SKM-1 treated with dmso at 0.1 percent for 144 hours (cell line): ENCODE data around the gene CSF1R.
A peak's percentile ranks its signal among the peaks of the same experiment; 100 is the strongest.
"Not testable (repeated sequence)": the region's sequence is repeated elsewhere in the genome, so short reads cannot be mapped to it uniquely, and the experiment has no call there.

ENCODE experiments used
- DNase-seq: peaks from one replicate; lab custom pipeline; 2025; ENCODE audit not compliant: unreplicated experiment; lab: John Stamatoyannopoulos, UW

The CSF1R gene

DNA sequence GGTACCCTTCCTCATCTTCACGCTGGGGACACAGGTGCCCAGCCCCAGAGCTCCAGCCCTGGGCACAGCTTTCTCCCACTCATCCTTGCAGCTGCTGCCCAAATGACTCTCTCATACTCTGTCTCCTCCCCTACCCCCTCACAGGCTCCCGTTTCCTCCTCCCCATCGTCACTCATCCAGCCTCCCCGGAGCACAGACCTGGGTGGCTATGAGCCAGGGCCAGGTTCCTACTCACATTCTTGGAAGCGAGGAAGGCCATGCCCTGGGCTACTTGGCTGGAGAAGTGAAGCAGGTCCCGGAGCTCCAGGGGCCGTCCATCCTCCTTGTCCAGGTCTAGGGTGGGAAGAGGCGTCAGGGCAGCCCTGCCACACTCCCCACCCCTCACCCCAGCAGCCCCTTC lies 29.3 kb downstream of the CSF1R start:
- no peak for DNase-seq

DNA sequence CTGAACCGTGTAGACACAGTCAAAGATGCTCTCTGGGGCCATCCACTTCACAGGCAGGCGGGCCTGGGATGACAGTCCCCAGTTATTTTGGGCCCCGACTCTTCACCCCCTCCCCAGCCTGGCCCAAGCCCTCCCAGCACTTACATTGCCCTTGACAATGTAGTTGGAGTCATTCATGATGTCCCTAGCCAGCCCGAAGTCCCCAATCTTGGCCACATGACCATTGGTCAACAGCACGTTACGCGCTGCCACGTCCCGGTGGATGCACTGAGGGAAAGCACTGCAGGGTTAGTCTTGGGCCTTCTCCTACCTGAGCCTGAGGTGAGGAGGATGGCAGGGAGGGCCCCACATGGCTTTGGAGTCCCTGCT lies 30.3 kb downstream of the CSF1R start:
- no peak for DNase-seq

DNA sequence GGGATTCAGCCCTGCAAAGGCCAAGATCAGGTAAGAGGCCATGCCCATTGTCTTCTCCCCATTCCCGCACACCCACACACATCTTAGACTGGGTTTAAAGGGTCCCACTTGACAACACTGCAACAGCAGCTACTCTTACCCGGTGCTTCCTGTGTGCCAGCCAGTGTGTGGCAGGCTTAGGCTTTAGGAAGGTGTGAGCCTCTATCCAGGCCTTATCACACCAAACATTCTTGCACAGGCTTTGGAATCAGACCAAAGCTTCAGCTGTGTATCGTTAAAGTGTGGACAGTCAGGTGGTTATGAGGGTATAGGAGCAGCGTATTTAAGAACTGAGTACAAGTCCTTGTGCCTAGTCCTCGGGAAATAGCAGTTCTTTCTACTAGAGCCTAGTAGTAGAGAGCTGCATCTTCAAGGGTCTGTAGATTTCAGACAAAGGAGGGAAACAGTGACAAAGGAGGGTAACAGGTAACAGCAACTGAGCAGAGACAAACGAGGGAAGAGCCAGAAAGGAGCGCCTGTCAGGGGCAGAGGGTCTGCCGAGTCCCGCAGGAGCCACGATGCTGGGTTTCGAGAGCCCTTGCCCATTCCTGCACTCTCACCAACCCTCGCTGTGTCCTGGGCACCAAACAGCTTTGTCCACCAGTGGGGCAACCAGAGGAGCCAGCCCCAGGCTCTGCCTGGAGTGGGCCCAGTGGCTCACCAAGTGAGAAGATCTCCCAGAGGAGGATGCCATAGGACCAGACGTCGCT lies 30.9 kb downstream of the CSF1R start:
- DNase-seq: no peak

DNA sequence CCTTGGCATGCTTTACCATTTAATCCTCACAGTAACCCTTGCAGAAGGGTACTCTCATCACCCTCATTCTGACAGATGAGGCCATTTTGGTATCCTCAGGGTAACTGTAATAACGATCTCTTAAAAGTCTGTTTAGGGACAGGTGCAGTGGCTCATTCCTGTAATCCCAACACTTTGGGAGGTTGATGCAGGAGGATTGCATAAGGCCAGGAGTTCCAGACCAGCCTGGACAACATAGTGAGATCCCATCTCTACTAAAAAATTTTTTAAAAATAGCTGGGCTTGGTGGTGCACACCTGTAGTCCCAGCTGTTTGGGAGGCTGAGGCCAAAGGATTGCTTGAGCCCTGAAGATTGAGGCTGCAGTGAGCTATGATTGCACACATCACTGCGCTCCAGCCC lies 31.8 kb downstream of the CSF1R start:
- DNase-seq: no peak

DNA sequence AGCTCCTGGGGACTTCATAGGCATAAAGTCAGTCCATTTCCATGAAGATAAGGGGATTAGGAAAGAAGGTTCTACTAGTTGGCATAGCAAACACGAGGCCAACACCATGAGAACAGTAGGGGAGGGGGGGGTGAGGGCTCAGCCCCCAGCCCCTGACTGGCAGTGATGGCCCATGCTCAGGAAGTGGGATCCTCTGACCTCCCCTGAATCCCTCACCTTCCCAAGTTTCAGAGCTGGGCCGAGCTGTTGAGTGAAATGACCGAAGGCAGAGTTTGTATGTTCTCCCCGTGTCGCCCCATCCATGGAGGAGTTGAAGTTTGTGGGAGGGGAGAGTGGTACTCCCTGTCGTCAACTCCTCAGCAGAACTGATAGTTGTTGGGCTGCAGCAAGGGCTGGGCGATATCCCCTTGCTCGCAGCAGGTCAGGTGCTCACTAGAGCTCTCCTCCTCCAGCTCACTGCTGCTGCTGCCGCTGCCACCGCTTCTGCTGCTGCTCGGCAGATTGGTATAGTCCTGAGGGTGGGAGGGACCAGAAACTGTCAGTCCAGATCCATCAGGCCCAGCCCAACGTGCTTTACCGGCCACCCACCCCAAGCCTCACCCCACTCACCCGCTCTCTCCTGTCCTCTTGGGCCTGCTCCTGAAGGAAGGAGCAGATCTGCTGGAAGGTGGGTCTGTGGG lies 32.5 kb downstream of the CSF1R start:
- DNase-seq: no peak

DNA sequence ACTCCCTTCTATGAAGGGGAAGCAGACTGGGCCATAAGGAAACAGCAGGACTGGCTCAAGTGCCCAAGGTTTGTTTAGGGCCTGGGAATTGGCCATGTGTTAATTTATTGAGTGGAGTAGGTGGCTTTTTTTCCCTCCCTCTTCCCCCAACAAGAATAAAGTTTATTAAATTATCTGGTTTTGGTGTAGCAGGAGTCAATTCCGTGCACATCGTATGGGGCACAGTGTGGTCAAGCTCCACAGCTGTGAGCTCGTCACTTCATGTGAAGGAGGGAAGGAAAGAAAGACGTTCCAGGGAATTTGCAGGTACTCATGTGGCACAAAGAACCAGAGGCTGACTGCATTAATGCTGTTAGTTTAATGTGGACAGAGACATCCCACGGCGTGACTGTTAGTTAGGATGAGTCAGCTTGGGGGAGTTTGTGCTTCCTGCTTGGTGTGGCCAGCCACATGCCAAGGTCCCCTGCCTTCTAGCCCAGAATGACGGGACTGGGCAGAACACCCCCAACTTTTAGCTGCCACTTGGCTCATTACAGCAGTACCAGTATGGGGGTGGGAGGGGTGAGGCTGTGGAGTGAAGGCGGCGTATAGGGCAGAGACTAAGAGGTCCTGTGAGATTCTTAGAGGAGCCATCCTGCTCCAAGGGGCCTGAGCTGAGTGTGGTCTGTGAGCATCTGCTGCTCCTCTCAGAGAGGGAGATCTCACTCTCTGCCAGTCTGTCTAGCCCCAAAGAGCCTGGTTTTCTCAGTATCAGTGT lies 33.2 kb downstream of the CSF1R start:
- no peak for DNase-seq

DNA sequence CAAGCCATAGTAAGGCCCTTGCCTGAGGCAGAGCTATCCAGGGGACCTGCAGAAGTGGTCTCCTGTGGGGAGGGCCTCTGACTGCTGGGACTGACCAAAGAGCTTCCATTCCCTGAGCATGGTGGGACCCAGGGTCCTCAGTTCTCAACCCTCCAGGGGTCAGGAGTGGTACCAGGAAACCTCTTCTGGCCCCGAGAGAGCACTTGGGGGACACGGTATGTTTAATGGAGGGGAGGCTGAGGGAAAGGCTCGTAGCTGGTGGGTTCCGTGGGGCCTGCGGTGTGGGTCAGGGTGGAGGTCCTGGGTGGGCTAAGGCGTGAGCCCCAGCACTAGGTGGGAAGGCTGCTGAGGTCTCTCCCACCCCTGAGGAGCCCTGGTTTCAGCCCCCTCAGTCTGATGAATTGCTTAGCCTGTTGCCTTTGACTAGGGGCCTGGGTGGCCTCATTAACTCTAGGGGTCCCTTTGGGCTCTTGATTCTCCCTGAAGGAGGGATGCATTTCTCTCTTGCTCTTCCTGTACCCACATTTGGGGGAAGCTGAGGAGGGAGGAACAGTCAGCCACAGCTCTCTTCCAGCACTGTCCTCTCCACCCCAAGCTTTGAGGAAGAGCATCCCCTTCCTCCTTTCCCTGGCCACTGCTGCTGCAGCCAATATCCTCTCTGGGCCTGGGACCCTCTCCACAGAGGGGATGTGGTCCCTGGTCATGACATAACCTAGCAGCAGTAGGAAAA lies 34.0 kb downstream of the CSF1R start:
- DNase-seq: no peak

DNA sequence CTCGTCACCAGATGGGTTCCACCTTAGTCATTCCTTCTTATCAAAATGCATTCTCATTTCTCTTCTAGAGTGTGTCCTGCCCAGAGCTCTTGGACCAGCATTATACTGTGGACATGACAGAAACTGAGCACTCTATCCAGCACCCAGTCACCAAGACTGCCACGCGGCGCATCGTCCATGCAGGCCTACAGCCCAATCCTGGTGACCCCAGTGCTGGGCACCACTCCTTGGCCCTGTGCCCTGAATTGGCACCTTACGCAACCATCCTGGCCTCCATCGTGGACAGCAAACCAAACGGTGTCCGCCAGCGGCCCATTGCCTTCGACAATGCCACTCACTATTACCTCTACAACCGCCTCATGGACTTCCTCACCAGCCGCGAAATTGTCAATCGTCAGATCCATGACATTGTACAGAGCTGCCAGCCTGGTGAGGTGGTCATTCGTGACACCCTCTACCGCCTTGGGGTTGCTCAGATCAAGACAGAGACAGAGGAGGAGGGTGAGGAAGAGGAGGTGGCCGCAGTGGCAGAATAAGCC lies 34.6 kb downstream of the CSF1R start:
- DNase-seq: no peak

DNA sequence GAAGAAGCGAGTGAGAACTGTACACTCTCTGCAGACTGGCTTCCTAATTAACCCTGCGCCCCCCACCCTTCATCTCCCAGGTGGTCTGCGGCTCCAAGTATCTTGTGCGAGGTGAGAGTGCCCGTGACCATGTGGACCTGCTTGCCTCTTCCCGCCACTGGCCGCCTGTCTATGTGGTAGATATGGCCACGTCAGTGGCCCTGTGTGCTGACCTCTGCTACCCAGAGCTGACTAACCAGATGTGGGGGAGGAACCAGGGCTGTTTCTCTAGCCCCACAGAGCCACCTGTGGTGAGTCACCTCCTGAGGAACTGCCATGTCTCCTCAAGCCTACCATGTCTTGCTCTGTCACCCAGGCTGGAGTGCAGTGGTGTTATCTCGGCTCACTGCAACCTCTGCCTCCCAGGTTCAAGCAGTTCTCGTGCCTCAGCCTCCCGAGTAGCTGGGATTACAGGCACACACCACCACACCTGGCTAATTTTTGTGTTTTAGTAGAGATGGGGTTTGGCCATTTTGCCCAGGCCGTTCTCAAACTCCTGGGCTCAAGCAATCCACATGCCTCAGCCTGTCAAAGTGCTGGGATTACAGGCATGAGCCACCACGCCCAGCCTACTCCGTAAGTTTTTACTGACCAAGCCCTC lies 36.1 kb downstream of the CSF1R start:
- DNase-seq: not testable (repeated sequence)

DNA sequence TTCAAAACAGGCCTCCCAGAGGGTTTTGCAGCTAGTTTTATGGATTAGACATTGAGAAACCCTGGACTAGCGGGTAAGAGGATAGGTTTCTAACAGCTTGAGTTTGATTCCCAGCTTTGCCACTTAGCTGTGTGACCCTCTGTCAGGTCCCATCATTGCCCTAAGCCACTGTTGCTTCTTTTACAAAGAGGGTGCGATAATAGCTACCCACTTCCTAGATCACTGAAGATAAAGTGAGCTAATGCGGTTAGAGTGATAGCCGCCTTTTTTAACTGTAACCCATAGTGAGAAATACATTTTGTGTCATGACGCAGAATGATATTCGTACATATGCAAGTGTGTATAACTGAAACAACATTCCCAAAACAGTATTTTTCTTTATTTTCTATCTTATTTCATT lies 40.3 kb downstream of the CSF1R start:
- DNase-seq: no peak

DNA sequence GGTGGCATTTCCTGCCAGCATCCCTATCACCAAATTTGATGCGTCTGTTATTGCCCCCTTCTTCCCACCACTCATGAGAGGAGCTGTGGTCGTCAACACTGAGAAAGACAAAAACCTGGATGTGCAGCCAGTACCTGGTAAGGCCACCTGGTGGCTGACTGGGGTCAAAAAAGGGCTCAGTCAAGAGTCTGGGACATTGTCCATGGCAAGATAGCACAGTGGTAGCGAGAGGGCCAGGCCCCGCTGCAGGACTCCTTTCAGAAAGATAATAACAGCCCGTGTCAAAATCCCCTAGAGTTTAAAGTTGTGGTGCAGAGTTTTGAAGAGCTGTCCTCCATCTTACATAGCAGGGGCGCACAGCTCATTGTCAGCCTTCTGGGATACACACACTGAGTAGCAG lies 40.8 kb downstream of the CSF1R start:
- no peak for DNase-seq

DNA sequence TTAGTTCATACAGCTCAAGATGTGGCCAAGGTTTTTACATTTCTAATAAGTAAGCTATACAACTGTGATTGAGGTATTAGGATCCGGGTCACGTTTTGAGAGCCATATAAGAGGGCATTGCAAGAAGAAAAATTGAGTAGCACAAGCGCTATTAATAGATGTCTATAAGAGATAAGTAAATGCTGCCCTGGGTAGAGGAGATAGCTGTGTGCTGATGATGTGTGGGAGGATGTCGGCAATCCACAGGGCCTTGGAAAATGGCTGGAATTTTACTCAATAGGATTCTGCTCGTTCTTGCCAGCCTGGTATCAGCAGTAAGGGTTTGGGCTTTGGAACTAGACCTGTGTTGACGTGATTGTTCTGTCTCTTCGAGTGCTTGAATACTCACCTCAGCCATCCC lies 41.6 kb downstream of the CSF1R start:
- no peak for DNase-seq

DNA sequence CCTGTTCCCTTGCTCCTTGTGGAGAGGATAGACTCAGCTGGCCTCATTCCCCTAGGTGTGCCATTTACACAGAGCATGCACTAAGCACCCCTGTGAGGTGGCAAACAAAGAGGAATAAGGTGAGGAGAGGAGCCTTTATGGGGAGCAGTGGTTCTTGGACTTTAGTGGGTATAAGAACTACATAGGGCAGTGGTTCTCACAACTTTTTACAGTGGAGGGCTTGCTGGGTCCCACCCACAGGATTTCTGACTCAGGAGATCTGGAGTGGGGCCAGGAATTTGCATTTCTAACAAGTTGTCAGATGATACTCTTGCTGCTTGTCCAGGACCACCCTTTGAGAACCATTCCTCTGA lies 42.0 kb downstream of the CSF1R start:
- DNase-seq: no peak

DNA sequence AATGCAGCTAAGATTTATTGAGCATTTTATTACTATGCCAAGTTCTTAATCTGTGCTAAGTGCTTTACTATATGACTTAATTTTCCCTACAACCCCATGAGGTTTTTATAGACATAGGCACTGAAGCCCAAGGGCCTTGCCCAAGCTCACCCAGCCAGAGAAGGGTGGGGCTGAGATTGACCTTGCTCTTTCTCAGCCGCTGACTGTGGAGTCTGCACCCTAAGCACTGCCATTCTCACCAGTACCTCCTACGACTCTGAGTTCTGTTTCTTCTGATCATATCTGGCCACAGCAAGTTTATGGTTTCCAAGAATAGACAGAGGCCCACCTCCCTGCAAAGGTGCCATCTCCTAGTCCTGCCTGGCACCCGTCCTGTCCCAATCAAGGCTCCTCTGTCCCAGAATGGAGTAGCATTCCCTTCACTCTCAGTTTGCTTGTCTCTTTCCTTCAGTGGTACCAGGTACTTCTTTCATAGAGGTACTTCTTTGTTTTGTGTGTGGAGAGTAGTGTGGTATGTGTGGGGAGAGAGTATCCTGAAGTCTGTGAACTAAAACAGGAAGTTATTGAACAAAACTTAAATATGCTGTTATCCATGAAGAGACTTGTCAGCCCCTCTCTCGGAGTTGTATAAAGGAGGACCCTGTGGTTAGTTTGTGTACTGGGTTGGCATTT lies 42.6 kb downstream of the CSF1R start:
- no peak for DNase-seq

DNA sequence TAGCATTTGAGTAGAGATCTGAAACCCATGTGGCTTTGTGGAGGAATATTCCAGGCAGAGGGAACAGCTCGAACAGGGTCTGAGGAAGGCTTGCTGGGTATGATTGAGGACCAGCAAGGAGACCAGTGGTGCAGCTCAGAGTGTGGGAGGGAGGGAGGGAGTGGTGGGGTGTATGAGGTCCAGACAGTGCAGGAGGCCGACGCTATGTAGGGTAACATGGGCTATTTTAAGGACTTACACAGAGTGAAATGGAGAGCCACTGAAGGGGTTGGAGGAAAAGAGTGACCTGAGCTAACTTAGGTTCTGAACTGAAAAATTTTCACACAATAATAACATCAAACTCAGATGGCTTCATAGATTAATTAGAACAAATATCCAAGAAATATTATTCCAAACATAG lies 43.9 kb downstream of the CSF1R start:
- no peak for DNase-seq

DNA sequence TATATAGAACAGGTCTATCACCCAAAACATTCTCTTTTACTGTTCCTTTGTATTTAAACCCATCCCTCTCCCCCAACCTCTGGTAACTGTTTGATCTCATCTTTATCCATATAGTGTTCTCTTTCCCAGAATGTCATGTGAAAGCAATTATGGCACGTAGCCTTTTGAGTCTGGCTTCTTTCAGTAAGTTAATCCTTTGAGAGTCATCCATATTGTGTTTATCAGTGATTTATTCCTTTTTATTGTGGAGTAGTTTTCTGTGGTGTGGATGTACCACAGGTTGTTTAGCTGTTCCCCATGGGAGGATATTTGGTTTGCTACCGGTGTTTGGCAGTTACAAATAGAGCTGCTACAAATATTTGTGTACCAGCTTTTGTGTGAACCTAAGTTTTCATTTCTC lies 47.8 kb downstream of the CSF1R start:
- no peak for DNase-seq

DNA sequence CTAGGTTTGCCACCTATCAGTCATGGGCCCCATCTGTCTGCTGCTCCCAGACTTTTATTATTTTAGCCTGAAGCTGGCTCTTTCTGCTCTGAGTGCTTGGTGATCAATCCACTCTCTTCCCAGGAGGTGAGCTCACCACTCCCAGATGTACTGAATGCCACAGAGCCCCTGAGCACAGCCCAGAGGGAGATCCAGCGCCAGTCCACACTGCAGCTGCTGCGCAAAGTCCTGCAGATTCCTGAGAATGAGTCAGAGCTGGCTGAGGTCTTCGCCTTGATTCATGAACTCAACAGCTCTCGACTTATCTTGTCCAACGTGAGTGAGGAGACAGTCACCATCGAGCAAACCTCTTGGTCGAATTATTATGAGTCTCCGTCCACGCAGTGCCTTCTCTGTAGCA lies 49.8 kb downstream of the CSF1R start:
- no peak for DNase-seq

DNA sequence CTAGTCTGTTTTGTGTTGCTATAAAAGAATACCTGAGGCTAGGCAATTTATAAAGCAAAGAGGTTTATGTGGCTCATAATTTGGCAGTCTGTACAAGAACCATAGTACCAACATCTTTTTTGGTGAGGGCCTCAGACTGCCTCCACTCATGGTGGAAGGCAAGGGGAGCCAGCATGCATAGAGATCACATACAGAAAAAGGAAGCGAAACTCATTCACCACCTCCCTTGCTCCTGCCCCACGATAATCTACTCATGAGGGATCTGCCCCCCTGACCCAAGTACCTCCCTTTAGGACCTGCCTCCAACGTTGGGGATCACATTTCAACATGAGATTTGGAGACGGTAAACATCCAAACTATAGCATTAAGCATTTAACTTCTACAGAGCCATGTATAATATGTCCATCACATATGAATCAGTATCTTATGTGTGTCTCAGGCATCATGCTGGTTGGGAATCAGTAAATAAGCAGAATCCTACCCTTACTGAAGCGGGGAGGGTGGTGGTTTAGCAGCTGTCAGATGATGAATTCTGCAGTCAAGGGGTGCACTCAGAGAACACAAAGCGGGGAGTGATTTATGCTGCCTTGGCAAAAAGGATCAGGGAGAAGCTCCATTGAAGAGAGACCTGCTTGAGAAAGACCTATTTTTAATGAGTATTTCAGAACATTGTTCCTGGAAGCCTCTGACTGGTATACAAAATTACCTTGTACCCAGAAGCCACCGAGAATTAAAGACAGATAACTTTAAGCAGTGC lies 51.0 kb downstream of the CSF1R start:
- DNase-seq: peak; percentile 68

DNA sequence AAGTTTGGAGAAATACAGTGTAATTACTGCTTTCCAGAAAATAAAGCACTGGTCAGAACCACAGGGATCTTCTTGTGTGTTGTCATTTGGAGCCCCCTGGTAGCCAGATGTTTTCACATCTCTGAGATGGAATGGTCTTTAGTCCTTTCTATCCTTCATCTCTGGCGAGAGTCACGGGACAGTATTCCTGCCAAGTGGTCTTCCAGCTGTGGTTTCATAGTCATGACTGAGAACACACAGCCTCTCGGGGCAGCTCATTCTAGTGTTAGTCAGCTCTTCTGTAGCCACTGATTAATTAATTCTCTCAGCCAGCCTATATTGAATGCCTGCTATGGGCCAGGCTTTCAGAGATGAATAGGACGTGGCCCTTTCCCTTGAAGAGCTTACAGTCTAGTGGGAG lies 51.7 kb downstream of the CSF1R start:
- DNase-seq: no peak

DNA sequence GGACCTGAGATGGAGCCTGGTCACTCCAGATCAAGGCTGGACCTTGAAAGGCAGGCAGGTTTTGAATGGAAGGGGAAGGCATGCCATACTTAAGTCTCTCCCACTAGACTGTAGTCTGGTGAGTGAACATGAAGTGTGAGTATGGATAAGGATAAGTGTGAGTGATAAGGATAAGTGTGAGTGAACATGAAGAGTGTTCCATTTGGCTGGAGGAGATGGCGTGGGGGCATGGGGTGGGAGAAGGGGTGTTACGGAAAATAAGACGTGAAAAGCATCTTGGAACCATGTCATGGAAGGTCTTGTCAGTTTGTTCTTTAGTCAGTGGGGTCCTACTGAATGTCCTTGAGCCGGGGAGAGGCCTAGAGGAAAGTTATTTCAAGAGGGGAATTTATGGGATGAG lies 53.0 kb downstream of the CSF1R start:
- no peak for DNase-seq
